Stomach (tissue), 9 donors: ENCODE measurements around the gene SNX2. TPM values are rescaled to one million over a fixed set of nuclear protein-coding genes. Genes with fewer than 3 reads are reported as not detected.

Experiments
- DNase-seq, 2 donors: peaks; one replicate each; pipeline versions ENCODE4 v3.0.0 to v3.0.0-alpha.2; 2013 to 2019
- H3K27ac ChIP-seq, 5 donors: fragments of 200-600 bp in 4 of 5; sonication (generic) in 4 of 5; one replicate each; pipeline ENCODE4 v1.5.1; 2013 to 2019; ENCODE audit warnings: mild to moderate bottlenecking in 1 of 5, moderate library complexity in 1 of 5
- H3K27me3 ChIP-seq, 3 donors: fragments of 200-600 bp; sonication (generic); one replicate each; pipeline ENCODE4 v1.5.1; 2017 to 2019; ENCODE audit warnings: mixed run types in 1 of 3
- H3K36me3 ChIP-seq, 4 donors: fragments of 200-600 bp; sonication (generic); 1 replicate in 3 of 4; 2 replicates in 1 of 4; pipeline ENCODE4 v1.5.1; 2016 to 2019
- H3K4me1 ChIP-seq, 4 donors: fragments of 200-600 bp; sonication (generic); one replicate each; pipeline ENCODE4 v1.5.1; 2016 to 2019
- H3K4me3 ChIP-seq, 4 donors: fragments of 200-600 bp; sonication (generic) in 3 of 4; one replicate each; pipeline ENCODE4 v1.5.1; 2016 to 2019; ENCODE audit warnings: mild to moderate bottlenecking in 1 of 4
- H3K9me3 ChIP-seq, 4 donors: fragments of 200-600 bp; sonication (generic); one replicate each; pipeline ENCODE4 v1.5.1; 2016 to 2019
- EP300 ChIP-seq: sonication (generic); formaldehyde crosslinking; IDR thresholded peaks from one replicate; pipeline ENCODE4 v1.6.1; 2017; ENCODE audit warnings: antibody characterized with exemption
- POLR2A ChIP-seq, 4 donors: fragments of 450-650 bp; IDR thresholded peaks; one replicate each; pipeline ENCODE4 v1.6.1; 2016; ENCODE audit warnings: antibody characterized with exemption in 4 of 4, control low read depth in 2 of 4, mild to moderate bottlenecking in 1 of 4, moderate library complexity in 1 of 4
- POLR2AphosphoS5 ChIP-seq, 3 donors: sonication (generic); formaldehyde crosslinking; IDR thresholded peaks; one replicate each; pipeline ENCODE4 v1.6.1; 2016; ENCODE audit warnings: antibody characterized with exemption in 3 of 3
- WGBS, 5 donors: extraction: QIAGEN DNeasy Blood & Tissue Kit in 3 of 5; methylation state at CpG; one replicate each; pipeline versions ENCODE4 v1.1.5 to v1.1.7; 2013 to 2018; 5-methylcytosine and 5-hydroxymethylcytosine counted together
- intact Hi-C: fragments of 100-400 bp; cut with DNase I; formaldehyde crosslinking; loops from one replicate; pipeline ENCODE4 v1.15.1; 2023; ENCODE audit warnings: low total_unique reads
- polyA plus RNA-seq, 3 donors: library from polyadenylated mRNA; stranded (reverse); fragments of 200-250 nt; gene quantifications; one replicate each; pipeline ENCODE4 v1.2.3, GENCODE V29; 2013
- total RNA-seq, 5 donors: library from RNA; depleted of rRNA; stranded (reverse); fragments of >200 nt; gene quantifications; one replicate each; pipeline versions ENCODE4 v1.1.0 to v1.2.3, GENCODE V29; 2014 to 2016
- TF ChIP-seq, protein P1 (sequence below), 7 experiments: fragments of 450-650 bp in 4 of 7; fragments of 200-600 bp in 3 of 7; sonication (generic) in 3 of 7; IDR thresholded peaks; one replicate each; pipeline ENCODE4 v1.5.1; 2016 to 2019; ENCODE audit warnings: antibody characterized with exemption in 7 of 7, control low read depth in 2 of 7, mild to moderate bottlenecking in 1 of 7
- donor health status: healthy with polysubstance abuse.
- donor health status: Bipolar disorder and iron deficiency.
- donor health status: healthy.

Gene SNX2
- total and polyA plus RNA-seq, 8 donors, result 22.8 to 504 (median 52.8) TPM

DNA sequence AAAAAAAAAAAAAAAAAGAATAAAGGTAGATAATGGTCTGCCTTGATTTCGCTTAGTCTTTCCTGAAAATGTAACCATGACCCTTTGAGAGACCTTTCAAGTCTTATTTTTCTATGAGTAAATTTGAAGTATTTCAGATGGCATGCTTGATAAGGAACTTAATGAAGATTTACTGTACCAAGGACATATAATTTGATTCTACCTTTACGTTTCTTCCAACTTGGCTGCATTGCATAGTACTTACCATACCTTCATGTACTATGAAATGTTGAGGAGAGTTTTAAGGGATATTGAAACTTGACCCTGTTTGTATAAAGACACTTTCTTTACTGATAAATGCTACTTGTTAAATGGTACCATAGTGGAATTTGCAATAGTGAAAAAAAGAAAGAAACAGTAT, 35.5 kb downstream of the SNX2 start:
- Histone ChIP-seq H3K4me3 (no peak overlapping the region), H3K27me3 (no peaks in the 10 kb centered on the region), H3K4me1 (no peaks in the 10 kb centered on the region), H3K36me3 (peaks cover 0 to 50% (median 39%) of the 10 kb centered on the region in 4 donors), H3K27ac (no peak overlapping the region), H3K9me3 (no peaks in the 10 kb centered on the region)
- no peak for DNase-seq
- no peak for TF ChIP-seq POLR2AphosphoS5 (IDR thresholded peaks at IDR 0.05)
- TF ChIP-seq, protein P1, sequence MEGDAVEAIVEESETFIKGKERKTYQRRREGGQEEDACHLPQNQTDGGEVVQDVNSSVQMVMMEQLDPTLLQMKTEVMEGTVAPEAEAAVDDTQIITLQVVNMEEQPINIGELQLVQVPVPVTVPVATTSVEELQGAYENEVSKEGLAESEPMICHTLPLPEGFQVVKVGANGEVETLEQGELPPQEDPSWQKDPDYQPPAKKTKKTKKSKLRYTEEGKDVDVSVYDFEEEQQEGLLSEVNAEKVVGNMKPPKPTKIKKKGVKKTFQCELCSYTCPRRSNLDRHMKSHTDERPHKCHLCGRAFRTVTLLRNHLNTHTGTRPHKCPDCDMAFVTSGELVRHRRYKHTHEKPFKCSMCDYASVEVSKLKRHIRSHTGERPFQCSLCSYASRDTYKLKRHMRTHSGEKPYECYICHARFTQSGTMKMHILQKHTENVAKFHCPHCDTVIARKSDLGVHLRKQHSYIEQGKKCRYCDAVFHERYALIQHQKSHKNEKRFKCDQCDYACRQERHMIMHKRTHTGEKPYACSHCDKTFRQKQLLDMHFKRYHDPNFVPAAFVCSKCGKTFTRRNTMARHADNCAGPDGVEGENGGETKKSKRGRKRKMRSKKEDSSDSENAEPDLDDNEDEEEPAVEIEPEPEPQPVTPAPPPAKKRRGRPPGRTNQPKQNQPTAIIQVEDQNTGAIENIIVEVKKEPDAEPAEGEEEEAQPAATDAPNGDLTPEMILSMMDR (IDR thresholded peaks at IDR 0.05), result no peak
- TF ChIP-seq POLR2A (IDR thresholded peaks at IDR 0.05), result no peak
- TF ChIP-seq EP300, result no peak
- intact Hi-C loops, result no loop called here
- 66 to 97% (median 78%) methylated on average over 2 of the region's 2 CpGs for WGBS, 5 donors

DNA sequence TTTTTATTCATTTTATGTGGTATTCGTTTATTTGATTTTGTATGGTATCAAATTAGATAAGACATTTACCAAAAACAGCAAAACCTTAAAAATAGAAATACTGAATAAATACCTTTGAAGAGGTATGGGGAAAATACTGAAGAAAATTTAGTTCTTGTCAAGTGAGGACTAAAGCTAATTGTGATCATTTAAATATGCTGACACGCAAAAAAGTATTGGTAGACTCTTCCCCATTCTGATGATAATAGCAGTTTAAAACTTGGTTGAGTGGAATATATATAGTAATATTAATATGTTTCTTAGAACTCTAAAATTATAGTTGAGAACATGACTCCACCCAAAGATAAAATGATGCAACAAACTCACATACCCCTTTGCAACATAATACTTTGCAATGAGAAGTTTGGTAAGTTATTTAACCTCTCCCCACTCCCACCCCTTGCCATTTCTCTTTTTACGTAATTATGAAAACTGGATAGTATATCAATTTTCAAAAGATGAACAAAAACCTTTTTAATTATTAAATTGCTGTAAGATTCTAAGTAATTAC, 40.4 kb downstream of the SNX2 start:
- H3K36me3 ChIP-seq, result peaks cover 9 to 45% (median 31%) of the 10 kb centered on the region in 4 donors
- TF ChIP-seq POLR2AphosphoS5 (IDR thresholded peaks at IDR 0.05), result no peak
- no peak for TF ChIP-seq POLR2A (IDR thresholded peaks at IDR 0.05)
- TF ChIP-seq, protein P1 (IDR thresholded peaks at IDR 0.05), result no peak
- no peak for TF ChIP-seq EP300
- H3K27ac ChIP-seq, result no peak overlapping the region
- intact Hi-C loops, result no loop called here
- H3K27me3 ChIP-seq, result no peaks in the 10 kb centered on the region
- H3K9me3 ChIP-seq, result no peaks in the 10 kb centered on the region
- no peaks in the 10 kb centered on the region for H3K4me1 ChIP-seq
- 94 to 100% (median 96%) methylated on average over 3 of the region's 3 CpGs for WGBS, 5 donors
- no peak for DNase-seq
- H3K4me3 ChIP-seq, result no peak overlapping the region

- Histone ChIP-seq H3K9me3 (no peaks in the 10 kb centered on the region), H3K27ac (no peak overlapping the region), H3K4me1 (no peaks in the 10 kb centered on the region), H3K27me3 (no peaks in the 10 kb centered on the region), H3K4me3 (no peak overlapping the region), H3K36me3 (peaks cover 9 to 50% (median 46%) of the 10 kb centered on the region in 4 donors)
- no peak for DNase-seq
- 75 to 84% (median 76%) methylated on average over 5 of the region's 5 CpGs for WGBS, 5 donors
- TF ChIP-seq EP300, result no peak
- TF ChIP-seq, protein P1 (IDR thresholded peaks at IDR 0.05), result no peak
- no peak for TF ChIP-seq POLR2AphosphoS5 (IDR thresholded peaks at IDR 0.05)
- no peak for TF ChIP-seq POLR2A (IDR thresholded peaks at IDR 0.05)
- intact Hi-C loops, result no loop called here
These were observed 41.9 kb downstream of the SNX2 start for GRCh38 chr5:122816756-122817155.

GRCh38 chr5:122831984-122832383, 57.1 kb downstream of the SNX2 start:
- Histone ChIP-seq H3K4me3 (no peak overlapping the region), H3K36me3 (peaks cover 5 to 40% (median 33%) of the 10 kb centered on the region in 4 donors), H3K27me3 (no peaks in the 10 kb centered on the region), H3K27ac (no peak overlapping the region), H3K4me1 (no peaks in the 10 kb centered on the region), H3K9me3 (no peaks in the 10 kb centered on the region)
- WGBS, 5 donors, result 38 to 56% (median 50%) methylated on average over 1 of the region's 1 CpG
- intact Hi-C loops, result no loop called here
- no peak for DNase-seq
- no peak for TF ChIP-seq EP300
- no peak for TF ChIP-seq POLR2A (IDR thresholded peaks at IDR 0.05)
- no peak for TF ChIP-seq POLR2AphosphoS5 (IDR thresholded peaks at IDR 0.05)
- TF ChIP-seq, protein P1 (IDR thresholded peaks at IDR 0.05), result no peak
